Esophagus mucosa (tissue), 1 donor: ENCODE results near the gene EDARADD. TPM values are rescaled to one million over a fixed set of nuclear protein-coding genes. Genes with fewer than 3 reads are reported as not detected.
"Not testable (repeated sequence)": the region's sequence is repeated elsewhere in the genome, so short reads cannot be mapped to it uniquely, and the experiment has no call there.

ENCODE experiments used
- ATAC-seq: fragments of 200-7000 bp; cut with Tn5 transposase; one replicate; pipeline ENCODE4 v1.9.1; 2020
- total RNA-seq: library from RNA; stranded (reverse); gene quantifications from one replicate; pipeline ENCODE4 v1.2.4, GENCODE V29; 2023
- donor health status: DM: yes; HTN: yes; CAD: no.

Gene EDARADD
- total RNA-seq, 1 donor from 2014 or later, result 4.3 TPM

DNA sequence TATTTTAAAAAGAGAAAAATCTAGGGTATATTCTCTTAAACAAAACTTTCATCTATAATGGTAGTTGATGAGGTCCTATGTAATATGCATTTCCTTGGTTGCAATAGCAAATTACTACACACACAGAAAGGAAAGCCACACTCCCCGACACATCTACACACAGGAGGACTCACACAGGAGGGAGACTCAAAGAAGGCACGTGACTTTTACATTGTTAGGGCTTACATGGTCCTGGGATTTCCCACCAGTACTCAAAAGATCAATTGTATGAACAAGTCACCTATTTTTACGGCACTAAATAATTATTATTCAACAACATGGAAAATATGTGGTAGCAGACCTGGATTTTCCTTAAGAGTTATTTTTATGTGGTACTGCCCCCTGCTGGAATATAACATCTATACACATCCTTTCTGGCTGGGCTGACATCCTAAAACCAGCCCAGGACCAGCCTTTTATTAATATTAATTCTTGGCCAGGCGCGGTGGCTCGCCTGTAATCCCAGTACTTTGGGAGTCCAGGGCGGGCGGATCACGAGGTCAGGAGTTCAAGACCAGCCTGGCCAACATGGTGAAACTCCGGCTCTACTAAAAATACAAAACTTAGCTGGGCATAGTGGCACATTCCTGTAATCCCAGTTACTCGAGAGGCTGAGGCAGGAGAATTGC is 95.8 kb downstream of the EDARADD start:
- peak; percentile 77 for ATAC-seq

DNA sequence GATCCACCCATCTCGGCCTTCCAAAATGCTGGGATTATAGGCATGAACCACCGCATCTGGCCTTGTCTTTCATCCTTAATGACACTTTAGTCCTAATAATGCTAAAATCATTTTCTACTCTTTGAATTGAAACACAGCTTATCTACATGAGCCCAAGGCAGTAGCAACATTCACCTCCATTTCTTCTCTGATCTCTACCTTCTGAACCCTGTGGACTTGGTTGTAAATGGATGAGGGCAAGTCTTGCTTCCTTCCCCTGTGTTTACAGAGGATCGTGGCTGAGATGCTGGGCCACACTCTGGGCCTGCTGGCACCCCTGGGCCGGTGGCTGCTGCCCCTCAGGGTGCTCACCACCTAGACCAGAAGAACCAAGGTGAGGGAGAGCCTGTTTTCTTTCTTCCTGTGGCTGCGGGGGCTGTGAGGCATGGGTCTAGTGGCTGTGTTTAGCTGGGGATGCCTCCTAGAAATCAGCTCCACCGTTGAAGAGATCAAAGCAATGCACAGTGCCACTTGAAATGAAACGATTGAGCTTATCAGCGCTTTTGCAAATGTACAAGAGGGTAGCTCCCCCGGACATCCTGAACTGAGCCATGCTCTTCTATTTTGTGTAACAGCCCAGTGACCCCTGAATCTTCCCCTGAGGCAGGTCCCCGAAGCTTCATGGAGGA is 97.5 kb downstream of the EDARADD start:
- ATAC-seq, result no peak

DNA sequence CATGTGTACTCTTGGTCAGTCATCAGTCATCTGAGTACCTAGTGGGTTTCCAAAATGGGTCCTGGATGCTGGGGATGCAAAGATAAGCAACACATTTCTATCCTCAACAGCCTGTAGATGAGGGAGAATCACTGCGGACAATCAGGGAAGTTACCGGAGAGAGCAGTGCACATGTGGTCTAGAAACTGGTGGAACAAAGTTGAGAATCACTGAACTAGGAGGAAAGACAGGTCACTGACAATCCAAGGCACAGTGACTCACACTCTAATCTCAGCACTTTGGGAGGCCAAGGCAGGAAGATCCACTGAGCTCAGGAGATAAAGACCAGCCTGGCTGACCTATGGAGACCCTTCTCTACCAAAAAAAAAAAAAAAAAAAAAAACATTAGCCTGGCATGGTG is 98.3 kb downstream of the EDARADD start:
- ATAC-seq, result no peak

DNA sequence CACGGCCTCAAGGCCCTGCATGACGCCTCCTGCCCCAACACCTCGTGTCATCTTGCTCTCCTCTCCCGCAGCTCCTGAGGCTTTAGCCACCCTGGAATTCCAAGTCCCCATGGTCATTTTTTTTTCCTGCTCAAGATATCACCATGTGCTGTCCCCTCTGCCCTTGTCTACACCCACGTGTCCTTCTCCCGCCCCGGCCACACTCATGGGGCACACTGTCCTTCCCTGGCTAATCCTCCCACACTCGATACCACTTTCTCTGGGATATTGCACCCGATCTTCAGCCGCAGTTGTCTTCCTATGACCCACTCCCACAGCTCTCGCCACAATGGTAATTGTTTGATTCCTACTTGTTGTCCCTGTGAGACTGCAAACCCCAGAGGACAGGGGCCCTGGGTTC is 100.0 kb downstream of the EDARADD start:
- ATAC-seq, result no peak

DNA sequence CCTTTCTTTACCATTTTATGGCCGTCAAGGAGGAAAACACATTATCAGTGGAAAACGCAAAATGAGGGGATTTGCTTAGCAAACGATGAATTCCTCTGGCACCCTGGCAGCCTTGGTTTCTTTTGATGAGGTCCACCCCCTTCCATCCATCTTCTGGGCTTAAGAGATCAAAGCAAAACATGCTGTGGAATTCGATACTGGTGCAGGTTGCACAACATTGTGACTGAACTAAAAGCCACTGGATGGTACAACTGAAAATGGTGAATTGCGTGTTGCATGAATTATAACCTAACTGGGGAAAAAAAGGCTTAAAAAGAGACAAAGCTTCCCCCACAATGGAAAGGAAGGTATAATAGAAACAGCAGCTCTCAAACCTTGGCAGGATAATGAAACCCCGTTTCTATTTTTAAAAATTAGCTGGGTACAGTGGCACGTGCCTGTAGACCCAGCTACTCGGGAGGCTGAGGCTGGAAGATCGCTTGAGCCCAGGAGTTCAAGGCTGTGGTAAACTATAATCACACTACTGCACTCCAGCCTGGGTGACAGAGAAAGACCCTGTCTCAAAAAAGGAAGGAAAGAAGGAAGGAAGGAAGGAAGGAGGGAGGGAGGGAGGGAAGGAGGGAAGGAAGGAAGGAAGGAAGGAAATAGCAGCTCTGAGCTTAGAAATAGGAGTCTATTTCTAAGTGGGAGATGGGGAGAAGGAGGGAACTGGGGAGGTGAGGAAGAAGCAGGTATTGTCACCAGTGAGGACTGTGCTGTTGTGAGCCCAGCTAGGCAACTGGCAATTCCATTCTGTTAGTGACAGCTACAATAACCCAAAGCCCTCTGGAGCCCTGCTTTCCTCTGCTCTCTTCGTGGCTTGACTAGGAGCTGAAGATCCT is 100.7 kb downstream of the EDARADD start:
- no peak for ATAC-seq

GRCh38 chr1:236495467-236496112 is 101.5 kb downstream of the EDARADD start:
- no peak for ATAC-seq

DNA sequence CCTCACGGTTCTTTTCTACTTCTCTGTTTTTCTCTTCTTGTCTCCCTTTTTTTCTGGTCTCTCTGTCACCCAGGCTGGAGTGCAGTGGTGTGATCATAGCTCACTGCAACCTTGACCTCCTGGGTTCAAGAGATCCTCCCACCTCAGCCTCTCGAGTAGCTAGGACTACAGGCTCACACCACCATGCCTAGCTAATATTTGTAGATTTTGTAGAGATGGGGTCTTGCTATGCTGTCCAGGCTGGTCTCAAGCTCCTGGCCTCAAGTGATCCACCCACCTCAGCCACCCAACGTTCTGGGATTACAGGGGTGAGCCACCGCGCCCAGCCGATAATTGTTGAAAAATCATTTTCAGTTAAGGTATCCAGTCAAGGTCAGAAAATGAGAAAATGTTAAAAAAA is 103.8 kb downstream of the EDARADD start:
- no peak for ATAC-seq

DNA sequence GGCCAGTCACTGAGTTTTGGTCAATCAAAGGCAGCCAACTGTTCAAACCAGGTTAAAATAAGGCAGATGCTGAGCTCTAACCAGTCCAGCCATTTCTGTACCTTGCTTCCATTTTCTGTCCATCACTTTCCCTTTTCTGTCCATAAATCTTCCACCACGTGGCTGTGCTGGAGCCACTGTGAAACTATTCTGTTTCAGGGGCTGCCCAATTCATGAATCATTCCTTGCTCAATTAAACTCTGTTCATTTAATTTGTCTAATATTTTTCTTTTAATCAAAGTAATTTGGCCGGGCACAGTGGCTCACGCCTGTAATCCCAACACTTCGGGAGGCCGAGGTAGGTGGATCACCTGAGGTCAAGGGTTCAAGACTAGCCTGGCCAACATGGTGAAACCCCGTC is 107.0 kb downstream of the EDARADD start:
- no peak for ATAC-seq

GRCh38 chr1:236502579-236502971 is 108.5 kb downstream of the EDARADD start:
- no peak for ATAC-seq

- peak; percentile 45 for ATAC-seq
Observed at GRCh38 chr1:236502972-236503639, 109.0 kb downstream of the EDARADD start.

GRCh38 chr1:236504338-236504737 is 110.3 kb downstream of the EDARADD start:
- not testable (repeated sequence) for ATAC-seq

DNA sequence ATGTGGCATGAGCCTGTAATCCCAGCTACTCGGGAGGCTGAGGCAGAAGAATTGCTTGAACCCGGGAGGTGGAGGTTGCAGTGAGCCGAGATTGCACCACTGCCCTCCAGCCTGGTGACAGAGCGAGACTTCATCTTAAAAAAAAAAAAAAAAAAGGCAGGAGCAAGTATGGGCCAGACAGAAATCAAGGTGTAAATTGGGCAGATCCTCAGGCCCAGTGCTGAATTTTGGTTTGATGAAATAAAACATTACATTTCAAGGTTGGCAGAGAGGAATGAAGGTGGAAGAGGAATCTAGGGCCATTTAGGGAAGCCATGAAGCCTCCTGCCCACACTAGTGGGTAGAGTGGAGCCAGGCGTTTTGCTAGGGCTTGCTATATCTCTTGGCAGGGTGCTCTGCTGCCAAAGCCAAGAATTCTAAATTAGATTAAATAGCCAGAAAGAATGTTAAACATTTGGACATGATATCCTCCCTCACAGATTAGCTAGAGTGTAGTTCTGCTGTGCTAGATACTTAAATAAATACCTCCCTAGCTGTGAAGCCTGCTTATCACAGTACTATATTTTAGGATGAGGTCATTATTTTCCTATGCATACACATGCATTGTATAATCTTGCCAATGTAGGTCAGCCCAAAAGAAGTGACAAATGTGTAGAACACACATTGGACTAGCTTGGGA is 113.1 kb downstream of the EDARADD start:
- peak; percentile 31 for ATAC-seq

- ATAC-seq, result no peak
Observed at GRCh38 chr1:236508593-236509027, 114.5 kb downstream of the EDARADD start.

DNA sequence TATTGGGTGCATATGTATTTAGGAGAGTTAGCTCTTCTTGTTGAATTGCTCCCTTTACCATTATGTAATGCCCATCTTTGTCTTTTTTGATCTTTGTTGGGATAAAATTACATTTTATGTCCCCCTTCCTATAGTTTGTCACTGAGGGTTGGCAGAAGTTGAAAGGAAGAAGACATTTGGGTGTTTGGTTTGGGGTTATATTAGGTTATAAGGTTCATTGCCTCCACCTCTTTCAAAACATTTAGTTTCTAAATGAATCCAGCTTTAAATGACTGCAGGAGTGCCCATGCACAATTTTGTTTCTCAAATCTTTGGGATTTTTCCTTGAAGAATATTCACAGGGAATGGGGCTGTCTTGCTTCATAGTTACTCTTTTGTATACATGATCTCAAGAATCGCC is 115.1 kb downstream of the EDARADD start:
- no peak for ATAC-seq

- no peak for ATAC-seq
Observed at GRCh38 chr1:236509647-236510401, 115.7 kb downstream of the EDARADD start.

DNA sequence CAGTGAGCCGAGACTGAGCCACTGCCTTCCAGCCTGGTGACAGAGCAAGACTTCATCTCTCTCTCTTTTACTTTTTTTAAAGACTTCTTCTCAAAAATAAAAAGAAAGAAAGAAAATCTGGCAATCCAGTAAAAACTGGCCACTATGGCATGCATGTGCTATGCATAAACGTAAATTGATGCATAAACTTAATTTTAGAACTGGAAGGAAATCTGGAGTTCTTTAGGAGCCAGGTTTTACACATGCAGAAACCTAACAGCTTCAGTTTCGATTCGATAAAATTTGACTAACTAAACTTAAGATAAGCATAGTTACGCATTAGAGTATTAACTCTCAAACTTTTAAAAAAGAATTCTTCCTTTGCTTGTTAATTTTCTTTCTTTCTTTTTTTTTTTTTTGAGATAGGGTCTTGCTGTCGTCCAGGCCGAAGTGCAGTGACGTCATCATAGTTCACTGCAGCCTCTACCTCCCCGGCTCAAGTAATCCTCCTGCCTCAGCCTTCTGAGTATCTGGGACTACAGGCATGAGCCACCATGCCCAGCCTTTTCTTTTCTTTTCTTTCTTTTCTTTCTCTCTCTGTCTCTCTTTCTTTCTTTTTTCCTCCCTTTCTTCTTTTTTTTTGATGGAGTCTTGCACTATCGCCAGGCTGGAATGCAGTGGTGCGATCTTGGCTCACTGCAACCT is 117.8 kb downstream of the EDARADD start:
- ATAC-seq, result no peak

- no peak for ATAC-seq
Observed at GRCh38 chr1:236514703-236515442, 120.8 kb downstream of the EDARADD start.

DNA sequence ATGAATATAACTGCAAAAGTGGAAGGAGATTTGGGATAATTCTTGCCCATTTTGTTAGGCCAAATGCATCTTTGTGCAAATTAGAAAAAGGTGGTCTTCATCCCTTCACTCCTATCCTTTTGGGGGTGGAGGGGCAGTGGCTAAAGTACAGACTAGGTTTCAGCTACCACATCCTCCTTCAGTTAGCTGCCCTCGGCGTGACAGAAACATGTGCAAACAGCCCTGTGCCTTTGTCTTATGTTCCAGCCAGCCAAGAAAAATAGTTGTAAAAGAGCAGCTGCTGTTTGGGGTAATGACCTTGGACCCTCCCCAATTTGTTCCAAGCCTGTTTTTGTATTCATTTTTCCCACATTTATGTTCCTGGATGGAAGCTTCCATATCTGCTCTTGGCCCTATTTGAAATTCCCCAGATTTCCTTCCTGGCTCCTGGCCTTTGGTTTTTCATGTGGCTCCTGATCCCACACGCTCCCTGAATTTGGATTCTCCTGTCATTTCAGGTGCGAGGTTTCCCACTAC is 121.4 kb downstream of the EDARADD start:
- no peak for ATAC-seq
